ENCODE data around the gene CPLX3.

The CPLX3 gene

DNA sequence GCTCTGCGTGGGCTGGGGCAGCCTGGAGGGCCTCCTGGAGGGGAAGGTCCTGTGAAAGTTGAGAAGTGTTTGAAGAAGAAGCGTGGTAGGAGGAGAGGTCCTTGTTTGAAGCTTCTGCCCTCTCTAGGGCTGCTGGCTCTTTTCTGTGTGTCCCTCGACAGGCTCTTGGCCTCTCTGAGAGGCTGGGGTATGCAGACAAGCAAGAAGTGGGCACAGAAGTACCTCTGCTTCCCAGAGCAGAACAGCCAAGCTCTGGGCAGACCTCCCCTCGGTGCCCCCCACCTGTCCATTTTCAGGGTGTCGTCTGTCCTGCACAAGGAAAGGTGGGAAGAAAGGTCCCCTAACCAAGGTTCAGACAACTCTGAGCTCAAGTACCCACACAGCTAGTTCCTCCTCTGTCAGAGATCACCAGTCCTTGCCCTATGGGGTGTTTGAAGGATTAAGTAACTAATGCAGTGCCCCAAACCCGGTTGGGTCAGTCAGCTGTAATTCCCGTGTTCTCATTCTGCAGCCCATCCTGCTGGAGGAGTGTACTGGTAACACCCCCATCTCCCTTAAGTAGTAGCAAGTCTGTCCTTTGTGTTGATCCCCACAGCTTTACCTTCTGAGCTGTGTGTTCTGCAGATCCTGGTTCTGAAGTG is 38.3 kb upstream of the CPLX3 start:
- no peak for DNase-seq (ENCODE audit: low read depth)

DNA sequence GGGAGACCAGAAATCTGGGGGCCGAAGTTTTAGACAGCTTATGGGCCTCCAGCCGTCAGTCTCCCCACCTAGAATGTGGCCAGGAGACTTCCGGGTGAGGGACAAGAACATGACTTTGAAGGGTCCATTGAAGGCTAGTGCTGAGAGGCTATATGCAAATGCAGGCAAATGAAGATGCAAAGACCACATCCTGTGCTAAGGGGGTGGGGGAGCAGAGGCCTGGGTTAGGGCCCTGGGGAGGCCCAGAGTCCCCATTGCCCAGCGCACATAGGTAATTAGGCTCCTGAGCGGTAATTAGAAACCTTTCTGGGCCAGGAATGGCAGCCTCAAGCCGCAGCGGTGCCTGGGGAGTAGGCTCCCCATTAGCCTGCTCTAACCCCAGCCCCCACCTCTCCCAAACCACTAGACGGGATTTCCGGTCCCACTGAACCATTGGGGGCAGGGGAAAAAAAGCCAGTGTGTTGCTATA is 37.7 kb upstream of the CPLX3 start:
- no peak for DNase-seq (ENCODE audit: low read depth)

DNA sequence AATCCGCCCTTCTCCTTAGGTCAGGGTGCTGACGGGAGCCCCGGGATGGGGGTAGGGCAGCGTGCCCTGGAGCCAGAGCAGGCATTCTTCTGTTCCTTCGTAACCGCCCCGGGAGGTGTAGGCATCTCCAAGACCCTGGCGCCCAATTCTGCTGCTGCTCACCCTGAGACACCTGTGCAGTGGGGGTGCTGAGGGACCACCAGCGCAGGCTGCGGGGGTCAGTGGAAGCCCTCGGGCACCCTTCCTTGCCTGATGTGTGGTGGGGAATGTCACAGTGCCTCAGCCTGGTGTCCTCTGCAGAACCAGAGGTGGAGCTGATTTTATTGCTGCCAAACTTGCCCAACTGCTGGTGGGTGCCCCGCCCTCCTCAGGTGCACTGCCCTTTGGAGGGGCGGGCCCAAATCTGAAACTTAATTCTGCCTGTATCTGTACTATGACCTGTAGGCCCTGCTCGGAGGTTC is 37.2 kb upstream of the CPLX3 start:
- no peak for DNase-seq (ENCODE audit: low read depth)

DNA sequence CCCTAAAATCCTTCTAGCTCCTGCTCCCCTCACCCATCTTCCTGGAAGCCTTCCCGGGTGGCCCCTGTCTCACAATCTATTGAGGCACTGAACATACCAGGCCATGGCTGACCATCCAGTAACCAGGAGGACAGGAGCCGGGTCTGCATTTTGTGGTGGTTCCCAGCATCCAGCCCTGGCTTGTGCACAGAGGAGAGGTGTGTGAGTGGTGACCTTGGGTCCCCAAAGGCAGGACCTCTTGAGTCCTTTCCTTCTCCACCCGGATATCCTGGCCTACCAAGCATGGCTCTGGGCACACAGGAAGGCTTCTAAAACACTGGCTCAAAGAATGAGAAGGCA is 36.7 kb upstream of the CPLX3 start:
- no peak for DNase-seq (ENCODE audit: low read depth)

DNA sequence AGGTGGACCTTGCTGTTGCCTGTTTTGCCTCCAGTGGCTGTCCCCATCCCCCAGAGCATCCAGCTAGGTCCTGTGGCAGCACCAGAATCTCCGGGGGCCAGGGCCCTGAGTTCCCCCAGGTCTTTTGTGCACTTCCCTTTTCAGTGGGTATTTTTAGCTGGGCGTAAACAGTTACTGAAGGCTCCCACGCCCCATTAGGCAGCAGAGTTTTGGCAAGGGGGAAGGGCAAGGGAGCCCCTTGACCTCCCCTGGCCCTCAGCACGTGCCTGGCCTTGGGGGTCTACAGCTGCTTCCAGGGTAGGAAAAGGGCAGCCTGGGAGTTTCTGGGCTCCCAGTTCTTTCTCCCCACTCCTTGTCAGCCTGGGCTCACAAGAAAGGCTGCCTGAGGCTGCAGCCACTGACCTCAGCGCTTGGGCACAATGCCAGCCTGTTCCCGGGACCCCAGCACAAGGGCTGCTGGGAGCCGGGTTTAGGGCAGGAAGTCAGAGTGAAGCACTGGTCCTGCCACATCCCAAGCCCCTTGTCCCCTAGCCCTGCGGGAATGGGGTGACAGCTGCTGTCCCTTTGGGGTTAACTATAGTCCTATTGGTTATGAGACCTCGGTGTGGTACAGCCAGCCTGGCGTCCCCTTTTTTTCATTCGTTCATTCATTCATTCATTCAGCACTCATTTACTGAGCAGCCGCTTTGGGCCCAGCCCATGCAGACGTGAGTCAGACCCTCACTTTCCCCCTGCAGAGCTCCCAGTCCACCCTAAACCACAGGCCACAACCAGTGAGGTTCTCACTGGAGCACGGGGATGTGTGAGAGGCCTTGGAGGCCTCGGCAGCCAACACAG is 36.1 kb upstream of the CPLX3 start:
- DNase-seq (ENCODE audit: low read depth): peak; percentile 85

DNA sequence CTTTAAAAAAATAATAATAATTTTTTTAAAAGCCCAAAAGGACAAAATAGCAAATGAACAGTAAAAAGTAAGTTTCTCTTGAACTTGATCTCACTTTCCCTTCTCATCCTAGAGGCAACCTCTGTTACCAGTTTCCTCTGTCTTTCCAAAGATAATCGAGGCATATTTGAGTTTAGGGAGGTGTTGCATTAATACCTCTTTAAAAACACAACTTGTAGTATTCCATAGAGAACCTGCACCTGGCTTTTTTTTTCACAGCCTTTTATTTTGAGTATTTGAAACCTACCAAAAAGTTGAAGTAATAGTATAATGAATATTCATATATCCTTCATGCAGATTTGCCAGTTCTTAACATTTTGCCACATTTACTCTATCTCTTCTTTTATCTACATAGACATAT is 35.4 kb upstream of the CPLX3 start:
- DNase-seq (ENCODE audit: low read depth): no peak

DNA sequence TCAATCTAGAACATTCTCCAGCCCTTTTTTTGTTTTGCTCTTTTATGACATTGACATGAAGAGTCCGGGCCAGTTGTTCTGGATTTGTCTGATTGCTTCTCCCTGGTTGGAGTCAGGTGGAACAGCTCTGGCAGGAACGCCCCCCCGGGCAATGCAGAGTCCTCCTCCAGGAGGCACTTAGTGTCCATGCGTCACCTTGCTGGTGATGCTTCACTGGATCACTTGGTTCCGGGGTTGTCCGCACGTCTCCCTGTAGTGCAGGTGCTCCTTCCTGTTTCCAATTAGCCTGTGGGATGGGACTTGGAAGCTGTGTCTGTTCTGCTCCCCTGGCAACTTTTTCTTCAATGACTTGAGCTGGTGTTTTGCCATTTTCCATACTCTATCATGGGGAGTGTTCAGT is 34.8 kb upstream of the CPLX3 start:
- no peak for DNase-seq (ENCODE audit: low read depth)

DNA sequence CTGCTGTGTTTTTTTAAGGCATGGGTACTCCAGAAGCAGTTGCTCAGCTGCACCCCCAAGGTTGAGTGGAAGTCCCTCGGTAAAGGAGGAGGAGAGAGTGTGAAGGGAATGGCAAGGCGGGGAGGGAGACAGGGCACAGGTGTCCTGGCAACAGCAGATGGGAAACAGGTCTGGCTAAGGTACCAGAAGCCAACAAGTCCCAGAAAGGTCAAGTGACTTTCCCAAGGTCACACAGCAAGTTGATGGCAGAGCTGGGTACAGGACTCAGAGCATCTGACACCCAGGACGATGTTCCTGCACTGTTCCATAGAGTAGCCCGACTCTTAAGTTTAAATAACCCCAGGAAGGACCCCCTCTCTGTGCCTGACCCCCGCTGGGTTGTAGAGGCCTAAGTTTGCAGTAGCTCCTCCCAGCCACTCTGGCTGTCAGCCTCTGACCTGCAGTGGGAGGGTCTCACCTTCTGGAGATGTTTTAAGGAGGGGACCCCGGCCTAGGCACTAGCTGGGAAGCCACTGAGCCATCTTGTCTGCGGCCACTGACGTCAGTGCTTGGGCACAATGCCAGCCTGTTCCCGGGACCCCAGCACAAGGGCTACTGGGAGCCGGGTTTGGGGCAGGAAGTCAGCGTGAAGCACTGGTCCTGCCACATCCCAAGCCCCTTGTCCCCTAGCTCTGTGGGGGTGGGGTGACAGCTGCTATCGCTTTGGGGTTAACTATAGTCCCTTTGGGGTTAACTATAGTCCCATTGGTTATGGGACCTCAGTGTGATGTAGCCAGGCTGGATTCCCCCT is 34.0 kb upstream of the CPLX3 start:
- no peak for DNase-seq (ENCODE audit: low read depth)

DNA sequence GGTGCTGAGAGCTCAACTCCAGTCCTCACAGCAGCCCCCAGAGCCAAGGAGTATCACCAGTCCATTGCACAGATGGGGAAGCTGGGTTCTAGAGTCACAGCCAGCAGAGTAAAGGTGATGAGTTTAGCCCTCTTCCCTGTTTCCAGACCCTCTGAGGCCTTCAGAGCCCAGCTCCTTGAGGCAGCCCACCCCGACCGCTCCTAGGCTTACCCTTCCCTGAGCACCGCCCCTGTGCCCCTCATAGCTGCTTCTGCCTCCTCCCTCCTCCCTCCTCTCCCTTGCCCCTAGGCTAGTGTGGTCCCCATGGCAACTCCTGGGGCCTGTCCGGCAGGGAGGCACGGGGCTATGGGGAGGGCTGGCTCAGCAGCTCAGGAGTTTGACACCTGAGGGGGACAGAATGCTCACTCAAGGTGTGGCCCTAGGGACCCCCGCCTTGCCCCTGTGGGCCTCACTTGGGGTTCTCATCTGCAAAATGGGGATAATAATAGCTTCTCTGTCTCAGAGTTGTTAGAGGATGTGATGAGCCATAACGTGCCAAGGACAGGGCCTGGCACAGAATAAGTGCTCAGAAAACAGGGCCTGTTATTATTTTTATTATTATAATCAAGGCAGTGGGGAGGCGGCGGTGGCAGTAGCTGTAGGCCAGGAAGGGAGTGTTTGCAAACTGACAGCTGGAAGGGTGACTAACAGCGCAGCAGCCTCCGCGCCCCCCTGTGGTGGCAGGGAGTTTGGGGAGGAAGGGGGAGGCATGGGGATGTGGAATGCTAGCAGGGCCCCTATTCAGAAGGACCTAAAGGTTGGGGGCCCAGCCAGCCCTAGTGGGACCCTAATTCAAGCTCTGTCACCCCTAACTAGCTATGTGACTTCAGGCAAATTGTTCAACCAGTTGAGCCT is 33.0 kb upstream of the CPLX3 start:
- DNase-seq (ENCODE audit: low read depth): no peak

DNA sequence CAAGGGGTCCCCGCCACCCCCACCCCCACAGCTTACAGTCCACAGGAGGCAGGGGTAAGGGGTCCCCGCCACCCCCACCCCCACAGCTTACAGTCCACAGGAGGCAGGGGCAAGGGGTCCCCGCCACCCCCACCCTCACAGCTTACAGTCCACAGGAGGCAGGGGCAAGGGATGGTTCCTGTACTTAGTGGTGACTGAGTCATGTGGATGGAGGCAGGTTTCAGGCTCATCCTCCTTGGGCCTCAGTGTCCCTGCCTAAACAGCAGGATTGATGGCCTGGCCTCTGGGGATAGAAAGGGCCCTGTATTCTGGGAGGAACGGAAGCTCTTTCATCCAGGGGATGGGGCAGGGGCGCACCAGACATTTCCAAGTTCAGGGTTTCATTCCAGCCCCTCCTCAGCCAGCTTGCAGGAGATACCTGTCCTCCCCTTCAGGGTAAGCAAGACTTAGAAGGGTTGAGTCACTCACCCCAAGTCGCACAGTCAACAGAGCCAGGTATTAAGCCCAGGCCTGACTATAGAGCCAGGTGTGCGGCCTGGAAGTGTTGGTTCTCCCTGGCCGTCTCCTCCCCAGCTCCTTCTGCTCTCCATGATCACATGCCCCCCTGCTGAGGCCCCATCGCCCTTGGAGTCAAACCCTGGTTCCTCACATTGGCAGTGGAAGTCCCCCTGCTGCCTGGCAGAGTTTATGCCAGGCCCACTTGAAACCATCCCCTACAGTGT is 32.0 kb upstream of the CPLX3 start:
- no peak for DNase-seq (ENCODE audit: low read depth)

DNA sequence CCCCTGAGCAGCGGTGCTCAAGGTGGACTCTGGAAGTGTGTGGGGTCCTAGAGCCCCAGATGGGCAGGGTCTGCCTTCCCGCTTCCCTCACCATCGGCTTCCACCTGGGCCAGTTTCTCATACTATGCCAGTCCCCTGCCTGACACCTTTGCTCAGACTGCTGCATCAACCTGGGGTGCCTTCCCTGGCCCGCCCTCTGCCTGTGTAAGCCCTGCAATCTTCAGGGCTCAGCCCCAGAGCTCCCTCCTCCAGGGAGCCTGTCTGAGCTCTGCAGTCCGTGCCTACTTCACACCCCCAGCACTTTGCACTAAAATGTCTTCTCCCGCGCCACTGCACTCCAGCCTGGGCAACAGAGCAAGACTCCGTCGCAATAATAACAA is 31.5 kb upstream of the CPLX3 start:
- DNase-seq (ENCODE audit: low read depth): no peak

DNA sequence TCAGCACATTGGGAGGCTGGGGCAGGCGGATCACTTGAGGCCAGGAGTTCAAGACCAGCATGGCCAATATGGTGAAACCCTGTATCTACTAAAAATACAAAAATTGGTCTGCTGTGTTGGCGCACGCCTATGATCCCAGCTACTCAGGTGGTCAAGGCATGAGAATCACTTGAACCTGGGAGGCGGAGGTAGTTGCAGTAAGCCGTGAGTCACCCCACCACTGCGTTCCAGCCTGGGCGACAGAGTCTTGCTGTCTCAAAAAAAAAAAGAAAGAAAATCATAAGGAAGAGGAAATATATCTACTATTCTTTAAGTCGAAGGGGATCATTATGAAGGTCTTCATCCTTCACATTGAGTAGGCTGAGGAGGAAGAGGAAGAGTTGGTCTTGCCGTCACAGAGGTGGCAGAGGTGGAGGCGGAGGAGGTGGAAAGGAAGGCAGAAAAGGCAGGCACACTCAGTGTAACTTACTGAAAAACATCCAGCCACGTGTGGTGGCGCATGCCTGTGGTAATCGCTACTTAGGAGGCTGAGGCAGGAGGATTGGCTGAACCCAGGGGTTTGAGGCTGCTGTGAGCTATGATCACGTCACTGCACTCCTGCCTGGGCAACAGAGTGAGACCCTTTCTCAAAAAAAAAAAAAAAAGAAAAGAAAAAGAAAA is 30.3 kb upstream of the CPLX3 start:
- DNase-seq (ENCODE audit: low read depth): no peak

DNA sequence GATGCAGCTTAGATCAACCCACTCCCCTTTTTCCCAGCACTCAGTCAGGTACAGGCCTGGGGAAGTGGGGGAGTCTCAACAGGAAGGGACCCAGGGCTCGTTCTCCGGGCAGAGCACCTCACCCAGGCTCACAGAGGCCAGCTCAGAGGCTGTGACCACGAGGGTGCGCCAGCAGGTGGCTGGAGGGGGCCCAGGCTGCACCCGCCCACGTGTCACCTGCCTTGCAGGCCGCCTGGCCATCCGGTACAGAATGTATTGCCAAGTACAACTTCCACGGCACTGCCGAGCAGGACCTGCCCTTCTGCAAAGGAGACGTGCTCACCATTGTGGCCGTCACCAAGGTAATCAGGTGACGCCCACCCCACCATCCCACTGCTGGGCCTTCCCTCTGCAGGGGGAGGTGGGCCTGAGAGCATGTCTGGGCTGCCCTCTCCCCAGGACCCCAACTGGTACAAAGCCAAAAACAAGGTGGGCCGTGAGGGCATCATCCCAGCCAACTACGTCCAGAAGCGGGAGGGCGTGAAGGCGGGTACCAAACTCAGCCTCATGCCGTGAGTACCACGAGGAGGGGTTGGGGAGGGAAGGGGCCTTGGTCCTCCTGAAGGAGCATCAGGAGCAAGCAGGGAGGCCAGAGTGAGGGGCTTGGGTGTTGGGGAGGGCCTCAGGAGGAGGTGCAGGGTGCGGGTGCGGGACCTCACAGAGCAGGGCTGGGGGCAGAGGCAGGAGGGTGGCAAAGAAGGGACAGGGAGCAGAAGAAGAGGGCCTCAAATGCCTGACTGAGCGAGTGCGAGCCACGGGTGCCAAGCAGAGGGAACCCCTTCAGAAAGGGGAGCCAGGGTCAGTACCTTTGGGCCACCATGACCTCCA is 27.8 kb upstream of the CPLX3 start:
- DNase-seq (ENCODE audit: low read depth): no peak

DNA sequence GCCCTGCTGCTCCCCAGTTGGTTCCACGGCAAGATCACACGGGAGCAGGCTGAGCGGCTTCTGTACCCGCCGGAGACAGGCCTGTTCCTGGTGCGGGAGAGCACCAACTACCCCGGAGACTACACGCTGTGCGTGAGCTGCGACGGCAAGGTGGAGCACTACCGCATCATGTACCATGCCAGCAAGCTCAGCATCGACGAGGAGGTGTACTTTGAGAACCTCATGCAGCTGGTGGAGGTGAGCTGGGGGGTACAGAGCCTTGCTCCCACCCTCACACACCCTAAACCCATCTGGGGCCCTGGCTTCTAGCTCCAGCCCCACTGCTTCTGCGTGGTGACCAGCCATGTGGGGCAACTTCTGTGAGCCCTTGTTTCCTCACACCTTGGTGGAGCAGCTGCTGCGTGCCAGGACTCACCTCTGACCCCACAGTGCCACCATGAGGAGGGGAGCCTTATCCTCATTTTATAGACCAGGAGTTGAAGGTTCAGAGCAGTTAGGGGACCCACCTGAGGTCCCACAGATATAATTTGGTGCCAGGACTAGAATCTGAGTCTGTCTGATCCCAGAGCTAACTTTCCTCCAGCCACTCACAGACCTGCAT is 27.1 kb upstream of the CPLX3 start:
- DNase-seq (ENCODE audit: low read depth): no peak

DNA sequence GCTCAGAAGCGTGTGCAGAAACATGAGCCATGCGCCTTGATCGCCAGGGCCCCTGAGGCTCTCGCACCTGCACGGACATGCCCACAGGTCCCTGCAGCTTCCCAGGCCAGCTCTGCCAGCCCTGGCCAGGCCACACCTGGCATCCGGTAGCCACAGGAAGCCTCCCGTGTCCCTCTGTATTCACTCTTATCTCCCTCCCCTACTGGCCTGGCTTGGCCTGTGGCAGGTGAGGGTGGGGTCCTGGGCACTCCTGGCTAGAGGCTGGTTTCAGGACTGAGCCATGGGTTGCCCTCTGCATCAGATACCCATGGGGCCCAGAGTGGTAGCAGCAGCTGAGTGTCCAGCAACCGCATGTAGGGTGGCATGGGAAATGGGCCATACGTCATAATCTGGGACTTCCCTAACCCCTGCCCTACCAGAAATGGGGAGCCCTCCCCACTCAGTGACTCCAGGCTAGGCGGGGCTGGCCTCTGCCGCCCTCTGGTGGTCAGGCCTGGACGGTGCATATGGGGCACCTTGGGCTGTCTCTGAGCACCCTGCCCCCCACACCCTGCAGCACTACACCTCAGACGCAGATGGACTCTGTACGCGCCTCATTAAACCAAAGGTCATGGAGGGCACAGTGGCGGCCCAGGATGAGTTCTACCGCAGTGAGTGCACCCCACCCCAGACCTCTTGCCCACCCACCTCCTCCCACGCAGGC is 26.4 kb upstream of the CPLX3 start:
- DNase-seq (ENCODE audit: low read depth): peak; percentile 64

DNA sequence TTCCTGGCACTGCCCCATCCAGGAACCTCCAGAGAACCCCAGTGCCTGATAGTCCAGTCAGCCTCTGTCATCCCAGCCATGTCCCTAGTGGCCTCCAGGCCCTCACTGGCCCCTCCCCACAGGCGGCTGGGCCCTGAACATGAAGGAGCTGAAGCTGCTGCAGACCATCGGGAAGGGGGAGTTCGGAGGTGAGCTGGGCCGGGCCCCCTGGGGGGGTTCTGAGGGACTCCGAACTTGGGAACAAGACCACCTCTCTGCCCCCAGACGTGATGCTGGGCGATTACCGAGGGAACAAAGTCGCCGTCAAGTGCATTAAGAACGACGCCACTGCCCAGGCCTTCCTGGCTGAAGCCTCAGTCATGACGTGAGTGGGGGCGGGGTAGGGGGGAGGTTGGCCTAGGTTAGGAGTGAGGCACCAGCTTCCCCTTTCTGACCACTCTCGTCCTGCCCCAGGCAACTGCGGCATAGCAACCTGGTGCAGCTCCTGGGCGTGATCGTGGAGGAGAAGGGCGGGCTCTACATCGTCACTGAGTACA is 25.8 kb upstream of the CPLX3 start:
- DNase-seq (ENCODE audit: low read depth): no peak

DNA sequence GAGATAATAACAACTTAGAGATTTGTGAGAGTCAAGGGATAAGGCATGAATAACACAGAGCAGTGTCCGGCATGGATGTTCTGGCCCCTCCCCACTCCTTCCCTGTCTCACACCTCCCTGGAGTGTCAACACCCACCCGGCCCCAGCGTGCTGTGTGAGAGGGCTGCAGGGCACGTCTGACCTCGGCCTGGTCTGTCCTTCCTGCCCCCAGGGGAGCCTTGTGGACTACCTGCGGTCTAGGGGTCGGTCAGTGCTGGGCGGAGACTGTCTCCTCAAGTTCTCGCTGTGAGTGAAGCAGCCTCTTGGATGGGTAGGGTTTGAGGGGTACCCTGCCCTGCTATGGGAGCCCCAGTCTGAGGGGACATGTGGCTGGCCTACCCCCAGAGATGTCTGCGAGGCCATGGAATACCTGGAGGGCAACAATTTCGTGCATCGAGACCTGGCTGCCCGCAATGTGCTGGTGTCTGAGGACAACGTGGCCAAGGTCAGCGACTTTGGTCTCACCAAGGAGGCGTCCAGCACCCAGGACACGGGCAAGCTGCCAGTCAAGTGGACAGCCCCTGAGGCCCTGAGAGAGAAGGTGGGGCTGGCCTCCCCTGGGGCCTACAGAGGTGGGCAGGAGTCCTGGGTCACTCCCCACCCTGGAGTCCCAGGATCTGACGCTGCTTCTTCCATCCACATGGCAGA is 25.0 kb upstream of the CPLX3 start:
- DNase-seq (ENCODE audit: low read depth): no peak

DNA sequence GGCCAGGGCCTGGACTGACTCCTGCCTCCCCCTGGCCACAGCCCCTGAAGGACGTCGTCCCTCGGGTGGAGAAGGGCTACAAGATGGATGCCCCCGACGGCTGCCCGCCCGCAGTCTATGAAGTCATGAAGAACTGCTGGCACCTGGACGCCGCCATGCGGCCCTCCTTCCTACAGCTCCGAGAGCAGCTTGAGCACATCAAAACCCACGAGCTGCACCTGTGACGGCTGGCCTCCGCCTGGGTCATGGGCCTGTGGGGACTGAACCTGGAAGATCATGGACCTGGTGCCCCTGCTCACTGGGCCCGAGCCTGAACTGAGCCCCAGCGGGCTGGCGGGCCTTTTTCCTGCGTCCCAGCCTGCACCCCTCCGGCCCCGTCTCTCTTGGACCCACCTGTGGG is 24.1 kb upstream of the CPLX3 start:
- DNase-seq (ENCODE audit: low read depth): no peak

Data from EH (cell line).